GM18867 (cell line): ENCODE results near the gene ANKRD31.
"Not testable (repeated sequence)": the region's sequence is repeated elsewhere in the genome, so short reads cannot be mapped to it uniquely, and the experiment has no call there.

Experiments
- ATAC-seq: cut with Tn5 transposase; IDR thresholded peaks from one replicate; pipeline ENCODE4 v1.9.1; 2021; ENCODE audit warnings: mild to moderate bottlenecking, moderate library complexity; ENCODE audit not compliant: unreplicated experiment

ANKRD31 gene

GRCh38 chr5:75152860-75153259 is 83.8 kb downstream of the ANKRD31 start:
- no peak for ATAC-seq

DNA sequence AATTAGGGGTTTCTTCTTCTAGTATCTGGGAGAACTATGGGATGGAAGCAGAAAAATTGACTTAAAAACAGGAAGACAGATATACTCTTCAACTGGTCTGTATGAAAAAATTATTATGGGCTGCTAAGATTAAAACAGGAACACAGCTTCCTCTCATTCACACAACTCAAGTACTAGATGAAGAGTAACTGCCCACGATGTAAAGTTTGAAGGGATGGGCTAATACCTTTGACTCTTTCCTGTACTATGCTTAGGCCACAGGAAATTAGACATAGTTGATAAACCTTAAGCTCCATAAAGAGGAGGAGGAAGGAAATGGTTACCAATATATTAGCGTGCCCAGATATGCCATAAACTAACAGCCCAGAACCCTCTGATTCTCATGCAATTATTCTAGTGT is 88.6 kb downstream of the ANKRD31 start:
- no peak for ATAC-seq

GRCh38 chr5:75142566-75143136 is 94.0 kb downstream of the ANKRD31 start:
- ATAC-seq, result no peak

DNA sequence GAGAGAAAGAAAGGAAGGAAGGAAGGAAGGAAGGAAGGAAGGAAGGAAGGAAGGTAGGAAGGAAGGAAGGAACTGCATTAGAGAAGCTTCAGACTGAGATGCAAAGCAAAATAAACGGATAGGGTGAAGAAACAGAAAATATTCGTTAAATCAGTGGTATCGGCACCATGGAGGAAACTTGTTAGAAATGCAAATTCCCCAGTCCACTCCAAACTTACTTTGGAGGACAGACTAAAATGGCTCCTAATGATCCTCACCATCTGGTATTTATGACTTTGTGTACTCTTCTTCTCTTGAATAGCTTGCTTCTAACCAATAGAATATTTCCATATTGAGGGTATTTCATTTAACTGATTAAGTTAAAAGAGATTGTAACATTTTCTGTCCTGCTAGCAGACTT is 96.4 kb downstream of the ANKRD31 start:
- ATAC-seq, result no peak

GRCh38 chr5:75138689-75139088 is 98.0 kb downstream of the ANKRD31 start:
- ATAC-seq, result no peak

- ATAC-seq, result no peak
Observed at GRCh38 chr5:75130818-75131349, 105.8 kb downstream of the ANKRD31 start.

- no peak for ATAC-seq
Observed at GRCh38 chr5:75116856-75117255, 119.8 kb downstream of the ANKRD31 start.

DNA sequence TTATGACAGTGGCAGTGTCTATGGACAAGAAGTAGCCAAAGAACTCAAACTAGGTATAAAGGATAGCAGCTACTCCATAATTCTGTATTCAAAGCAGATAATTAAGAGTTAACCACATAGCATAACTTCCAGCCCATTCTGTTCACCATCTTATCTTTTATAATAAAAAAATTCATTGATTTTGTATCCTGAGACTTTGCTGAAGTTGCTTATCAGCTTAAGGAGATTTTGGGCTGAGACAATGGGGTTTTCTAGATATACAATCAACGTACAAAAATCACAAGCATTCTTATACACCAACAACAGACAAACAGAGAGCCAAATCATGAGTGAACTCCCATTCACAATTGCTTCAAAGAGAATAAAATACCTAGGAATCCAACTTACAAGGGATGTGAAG is 122.4 kb downstream of the ANKRD31 start:
- ATAC-seq, result not testable (repeated sequence)

- ATAC-seq, result no peak
Observed at GRCh38 chr5:75113354-75114113, 123.1 kb downstream of the ANKRD31 start.

GRCh38 chr5:75108931-75109596 is 127.6 kb downstream of the ANKRD31 start:
- ATAC-seq, result no peak

DNA sequence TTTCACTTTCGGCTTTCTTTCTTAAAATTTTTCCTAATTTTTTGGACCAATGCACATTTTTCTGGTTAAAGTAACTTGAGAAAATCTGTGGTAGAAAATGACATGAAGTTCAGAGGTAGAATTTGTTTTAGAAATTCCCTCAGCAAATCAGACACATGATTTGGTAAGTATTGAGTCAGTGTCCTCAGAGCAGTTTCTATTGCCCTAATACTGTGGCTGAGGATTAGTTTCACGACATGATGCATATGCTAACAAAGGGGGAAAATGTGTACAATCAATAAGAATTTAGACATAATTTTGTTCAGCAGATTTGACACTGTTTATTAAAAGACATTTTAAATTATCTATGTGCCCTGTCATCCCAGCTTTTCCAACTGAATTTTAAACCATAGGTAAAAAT is 128.2 kb downstream of the ANKRD31 start:
- ATAC-seq, result no peak

DNA sequence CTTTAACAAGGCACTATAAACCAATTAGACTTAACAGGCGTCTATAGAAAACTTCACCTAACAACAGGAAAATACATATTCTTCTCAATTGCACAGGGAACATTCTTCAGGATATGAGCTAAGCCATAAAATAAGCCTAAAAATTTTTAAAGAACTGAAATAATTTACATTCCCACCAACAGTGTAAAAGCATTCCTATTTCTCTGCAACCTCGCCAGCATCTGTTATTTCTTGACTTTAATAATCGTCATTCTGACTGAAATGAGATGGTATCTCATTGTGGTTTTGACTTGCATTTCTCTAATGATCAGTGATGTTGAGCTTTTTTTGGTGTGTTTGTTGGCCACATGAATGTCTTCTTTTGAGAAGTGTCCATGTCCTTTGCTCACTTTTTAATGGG is 140.7 kb downstream of the ANKRD31 start:
- ATAC-seq, result not testable (repeated sequence)

DNA sequence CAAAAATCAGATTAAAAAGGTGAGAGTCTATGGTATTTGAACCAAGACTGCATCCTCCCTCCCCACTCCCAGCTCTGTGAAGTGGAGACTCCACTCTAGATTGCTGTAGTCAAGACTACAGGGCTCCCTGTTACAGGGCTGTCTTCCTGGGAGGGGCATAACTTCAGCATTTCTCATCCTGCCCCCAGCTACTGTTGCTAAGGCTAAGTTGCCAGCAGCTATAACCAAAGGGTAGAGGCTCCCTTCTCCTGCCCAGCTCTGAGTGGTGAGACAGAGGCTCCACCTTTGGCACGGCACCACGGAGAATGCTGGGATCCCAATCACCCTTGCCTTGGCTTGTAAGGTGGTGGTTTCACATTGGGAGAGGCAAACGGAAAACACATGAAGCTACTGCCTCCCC is 145.1 kb downstream of the ANKRD31 start:
- ATAC-seq, result no peak

GRCh38 chr5:75089662-75090061 is 147.0 kb downstream of the ANKRD31 start:
- ATAC-seq, result no peak

DNA sequence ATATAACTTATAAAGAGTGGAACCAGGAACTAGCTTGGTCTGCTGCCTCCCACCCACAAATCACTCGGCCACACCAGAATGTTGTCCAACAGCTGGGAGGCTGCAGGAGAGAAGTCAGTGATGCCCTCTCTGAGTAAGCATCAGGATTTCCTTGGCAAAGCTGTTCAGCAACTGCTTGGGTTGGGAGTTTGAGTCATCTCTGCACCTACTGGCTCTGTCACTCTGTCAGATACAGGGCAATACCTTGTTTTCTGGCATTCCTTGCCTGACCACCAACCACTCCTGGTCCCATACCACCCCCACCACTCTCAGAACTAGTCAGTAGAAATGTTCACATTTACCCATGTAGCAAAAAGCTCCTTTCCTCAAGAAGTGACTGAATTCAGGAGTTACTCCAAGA is 147.5 kb downstream of the ANKRD31 start:
- no peak for ATAC-seq

GRCh38 chr5:75088648-75089047 is 148.0 kb downstream of the ANKRD31 start:
- ATAC-seq, result no peak

GRCh38 chr5:75081510-75081909 is 155.2 kb downstream of the ANKRD31 start:
- ATAC-seq, result no peak

DNA sequence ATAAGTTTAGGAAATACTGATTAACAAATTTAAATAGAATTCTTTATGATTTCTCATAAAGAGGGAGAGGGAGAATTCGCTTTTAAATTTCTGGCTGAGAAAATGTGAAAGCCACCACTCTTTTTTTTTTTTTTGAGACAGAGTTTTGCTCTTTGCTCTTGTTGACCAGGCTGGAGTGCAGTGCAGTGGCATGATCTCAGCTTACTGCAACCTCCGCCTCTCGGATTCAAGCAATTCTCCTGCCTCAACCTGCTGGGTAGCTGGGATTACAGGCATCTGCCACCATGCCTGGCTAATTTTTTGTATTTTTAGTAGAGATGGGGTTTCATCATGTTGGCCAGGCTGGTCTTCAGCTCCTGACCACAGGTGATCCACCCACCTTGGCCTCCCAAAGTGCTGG is 157.3 kb downstream of the ANKRD31 start:
- ATAC-seq, result not testable (repeated sequence)

DNA sequence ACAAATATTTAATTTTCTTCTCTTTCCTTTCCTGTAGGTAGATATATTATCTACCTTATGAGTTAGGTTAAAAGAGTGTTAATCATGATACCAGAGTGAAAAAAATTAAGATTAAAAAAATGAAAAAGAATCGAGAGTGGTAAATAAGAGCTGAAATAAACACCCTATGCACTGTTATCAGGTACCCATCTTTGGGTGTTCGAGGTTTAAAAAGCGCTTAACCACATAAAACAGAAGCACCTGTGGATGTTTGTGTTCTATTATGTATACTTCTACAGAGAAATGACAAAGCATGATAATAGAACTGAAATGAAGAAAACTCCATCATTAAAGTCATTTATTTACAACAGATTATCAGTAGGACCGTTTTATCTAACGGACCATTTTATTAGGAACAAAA is 158.7 kb downstream of the ANKRD31 start:
- ATAC-seq, result no peak

DNA sequence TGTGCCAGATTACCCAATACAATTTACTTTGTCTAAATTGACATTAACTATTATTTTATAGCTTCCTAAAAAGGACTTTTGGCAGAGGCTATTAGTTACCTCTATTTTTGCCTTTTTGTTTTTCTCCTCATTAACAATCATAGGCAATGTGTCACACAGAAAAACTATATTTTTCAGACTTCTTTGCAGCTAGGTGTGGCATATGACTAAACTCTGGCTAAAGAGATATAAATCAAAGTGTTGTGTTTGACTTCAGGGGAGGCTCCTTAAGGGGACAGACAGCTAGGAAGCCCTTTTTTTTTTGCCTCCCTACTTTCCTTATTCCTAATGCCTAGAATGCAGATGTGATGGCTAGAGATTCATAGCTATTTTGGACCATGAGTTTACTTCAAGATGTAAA is 164.6 kb downstream of the ANKRD31 start:
- ATAC-seq, result no peak

DNA sequence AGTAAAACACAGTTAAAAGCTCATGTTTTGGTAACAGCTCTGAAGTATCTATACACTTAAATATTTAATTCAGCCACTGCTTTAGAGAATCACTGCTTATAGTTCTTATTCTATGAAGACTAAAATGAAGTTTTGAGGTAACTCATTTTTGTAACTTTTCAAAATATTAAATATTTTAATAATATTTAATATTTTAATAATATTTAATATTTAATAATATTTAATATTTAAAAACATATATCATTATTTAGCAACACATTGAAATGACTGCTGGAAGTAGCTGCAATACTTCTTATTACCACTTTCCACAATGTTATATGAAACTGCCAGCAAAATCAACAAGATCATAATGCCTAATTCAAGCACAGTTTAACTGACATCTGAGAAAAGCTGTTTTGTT is 165.6 kb downstream of the ANKRD31 start:
- no peak for ATAC-seq

DNA sequence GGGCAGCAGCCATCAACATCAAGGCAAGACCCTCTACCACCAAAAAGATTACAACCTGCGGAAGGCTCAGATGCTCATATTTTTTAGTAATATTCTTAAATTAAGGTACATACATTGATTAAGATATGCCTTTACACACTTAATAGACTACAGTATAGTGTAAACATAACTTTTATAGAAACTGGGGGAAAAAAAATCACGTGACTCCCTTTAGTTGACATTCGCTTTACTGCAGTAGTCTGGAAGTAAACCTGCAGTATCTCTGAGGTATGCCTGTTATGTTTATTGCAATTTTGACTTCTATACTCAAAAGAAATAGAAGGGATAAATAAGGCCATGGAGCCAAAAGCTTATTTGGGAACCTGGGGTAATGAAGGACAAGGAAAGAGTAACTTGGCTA is 169.2 kb downstream of the ANKRD31 start:
- no peak for ATAC-seq
